ENCODE data around the gene IFT43.

GRCh38 chr14:76006253-76006652 is 20.7 kb downstream of the IFT43 start:
- no peak for TF ChIP-seq CTCF (IDR thresholded peaks at IDR 0.05)
- no peak for TF ChIP-seq RAD21 (IDR thresholded peaks at IDR 0.05; ENCODE audit: low read length)
- TF ChIP-seq EP300 (IDR thresholded peaks at IDR 0.05; ENCODE audit: borderline replicate concordance in 1 of 2, low read depth in 1 of 2, low read length in 1 of 2), result no peak
- TF ChIP-seq, protein P1, sequence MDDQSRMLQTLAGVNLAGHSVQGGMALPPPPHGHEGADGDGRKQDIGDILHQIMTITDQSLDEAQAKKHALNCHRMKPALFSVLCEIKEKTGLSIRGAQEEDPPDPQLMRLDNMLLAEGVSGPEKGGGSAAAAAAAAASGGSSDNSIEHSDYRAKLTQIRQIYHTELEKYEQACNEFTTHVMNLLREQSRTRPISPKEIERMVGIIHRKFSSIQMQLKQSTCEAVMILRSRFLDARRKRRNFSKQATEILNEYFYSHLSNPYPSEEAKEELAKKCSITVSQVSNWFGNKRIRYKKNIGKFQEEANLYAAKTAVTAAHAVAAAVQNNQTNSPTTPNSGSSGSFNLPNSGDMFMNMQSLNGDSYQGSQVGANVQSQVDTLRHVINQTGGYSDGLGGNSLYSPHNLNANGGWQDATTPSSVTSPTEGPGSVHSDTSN (IDR thresholded peaks at IDR 0.05), result no peak
- no peak for TF ChIP-seq NRF1 (IDR thresholded peaks at IDR 0.05; ENCODE audit: low read depth, low read length)
- TF ChIP-seq MEF2A (IDR thresholded peaks at IDR 0.05; ENCODE audit: borderline replicate concordance, low read depth), result no peak
- TF ChIP-seq, protein P2, sequence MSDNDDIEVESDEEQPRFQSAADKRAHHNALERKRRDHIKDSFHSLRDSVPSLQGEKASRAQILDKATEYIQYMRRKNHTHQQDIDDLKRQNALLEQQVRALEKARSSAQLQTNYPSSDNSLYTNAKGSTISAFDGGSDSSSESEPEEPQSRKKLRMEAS (IDR thresholded peaks at IDR 0.05; ENCODE audit: low read depth), result no peak
- TF ChIP-seq ELF1 (IDR thresholded peaks at IDR 0.05), result no peak
- no peak for TF ChIP-seq EZH2phosphoT487 (IDR thresholded peaks at IDR 0.05; ENCODE audit: borderline replicate concordance, low read depth)
- TF ChIP-seq IRF3 (IDR thresholded peaks at IDR 0.05; ENCODE audit: low read depth, low read length), result no peak
- no peak for TF ChIP-seq TAF1 (IDR thresholded peaks at IDR 0.05; ENCODE audit: borderline replicate concordance, low read depth, low read length)

Measured in SK-N-SH (cell line).